GM12891 (cell line): Measurements from ENCODE around the gene OXCT2.
"Not testable (repeated sequence)": the region's sequence is repeated elsewhere in the genome, so short reads cannot be mapped to it uniquely, and the experiment has no call there.

ENCODE experiments used
- PAX5 ChIP-seq: IDR thresholded peaks from 2 replicates; pipeline ENCODE4 v1.6.1; 2011; ENCODE audit warnings: low read length, moderate library complexity, mild to moderate bottlenecking; ENCODE audit not compliant: insufficient read depth, severe bottlenecking
- POLR2A ChIP-seq: IDR thresholded peaks from 2 replicates; pipeline ENCODE4 v1.6.1; 2011; ENCODE audit warnings: low read depth, low read length, control low read depth
- POLR2AphosphoS5 ChIP-seq: IDR thresholded peaks from 2 replicates; pipeline ENCODE4 v1.6.1; 2011; ENCODE audit warnings: low read depth, low read length, control low read depth
- SPI1 ChIP-seq: IDR thresholded peaks from 2 replicates; pipeline ENCODE4 v1.6.1; 2011; ENCODE audit warnings: low read depth, low read length, control low read depth
- TAF1 ChIP-seq: IDR thresholded peaks from 2 replicates; pipeline ENCODE4 v1.6.1; 2011; ENCODE audit warnings: low read depth, low read length, control low read depth

DNA sequence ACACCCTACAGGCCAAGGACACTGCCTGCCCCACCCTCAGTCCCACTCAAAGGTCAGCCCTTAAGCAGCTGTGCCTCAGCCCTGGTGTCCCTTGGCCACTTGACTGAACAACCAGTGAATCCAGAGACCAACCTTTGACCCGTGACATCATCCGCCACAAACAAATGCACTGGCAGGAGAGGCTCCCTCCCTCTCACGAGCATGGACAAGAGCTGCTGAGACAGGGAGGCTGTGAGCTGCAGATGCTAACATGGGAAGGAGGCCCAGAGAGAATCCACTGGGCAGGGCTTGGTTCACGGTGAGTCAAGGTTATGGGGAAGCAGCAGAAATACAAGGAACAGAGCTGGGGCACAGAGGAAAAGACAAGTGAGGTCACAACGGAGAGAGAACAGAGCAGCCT lies 4.7 kb downstream of the OXCT2 start:
- not testable (repeated sequence) for TF ChIP-seq TAF1, POLR2A, POLR2AphosphoS5, SPI1, PAX5
